Fibroblast of mammary gland (primary cell): ENCODE results near the gene DVL1.
"Not testable (repeated sequence)": the region's sequence is repeated elsewhere in the genome, so short reads cannot be mapped to it uniquely, and the experiment has no call there.

Source experiments
- DNase-seq: peaks from one replicate; pipeline ENCODE4 v3.0.0-alpha.2; 2010; ENCODE audit warnings: low read depth
- H3K4me3 ChIP-seq: 2 replicates; pipeline ENCODE4 v1.5.1; 2011; ENCODE audit warnings: low read depth, mild to moderate bottlenecking, low read length, moderate library complexity; ENCODE audit not compliant: control insufficient read depth
- CTCF ChIP-seq: conservative IDR thresholded peaks from 2 replicates; pipeline ENCODE4 v1.5.1; 2011; ENCODE audit warnings: low read depth, low read length, inconsistent platforms; ENCODE audit not compliant: control insufficient read depth, insufficient read depth

DVL1 gene

DNA sequence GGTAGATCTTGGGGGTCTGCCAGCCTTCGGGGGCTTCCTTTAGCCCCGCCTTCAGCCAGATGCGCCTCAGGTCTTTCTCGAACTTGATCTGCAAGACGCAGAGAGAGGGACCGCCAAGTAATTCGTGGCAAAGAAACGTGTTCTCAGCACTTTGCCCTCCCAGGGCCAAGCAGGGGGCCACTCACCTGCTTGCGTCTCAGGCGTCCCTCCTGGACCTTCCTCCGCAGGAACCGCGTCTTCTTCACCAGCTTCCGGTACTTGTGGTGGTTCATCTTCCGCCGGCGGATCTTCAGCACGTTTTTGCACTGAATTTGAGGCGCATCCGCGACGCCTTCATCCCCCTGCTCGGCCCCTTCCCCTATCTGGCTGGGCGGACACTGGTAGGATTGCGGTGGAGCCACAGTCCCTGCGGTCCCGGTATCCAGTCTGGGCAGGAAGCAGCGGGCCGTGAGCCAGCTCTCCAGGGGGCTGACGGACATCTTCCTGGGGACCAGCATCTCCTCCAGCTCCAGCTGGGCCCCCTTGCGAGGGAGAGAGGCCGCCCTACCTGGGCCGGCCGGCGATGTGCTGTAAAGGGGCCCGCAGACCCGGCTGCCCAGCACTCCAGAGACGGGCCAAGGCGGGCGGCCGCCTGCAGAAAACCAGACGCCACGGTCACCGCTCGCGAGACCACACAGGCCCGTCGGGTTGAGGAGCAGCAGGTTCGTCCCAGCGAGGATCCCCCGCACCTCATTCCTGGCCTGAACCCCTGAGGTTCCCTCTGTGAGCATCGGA, 24.8 kb upstream of the DVL1 start:
- no peak for DNase-seq
- H3K4me3 ChIP-seq: peak overlapping the region; percentile 79
- no peak for TF ChIP-seq CTCF

GRCh38 chr1:1373051-1373814, 24.0 kb upstream of the DVL1 start:
- DNase-seq: no peak
- H3K4me3 ChIP-seq: peak overlapping the region; percentile 79

DNA sequence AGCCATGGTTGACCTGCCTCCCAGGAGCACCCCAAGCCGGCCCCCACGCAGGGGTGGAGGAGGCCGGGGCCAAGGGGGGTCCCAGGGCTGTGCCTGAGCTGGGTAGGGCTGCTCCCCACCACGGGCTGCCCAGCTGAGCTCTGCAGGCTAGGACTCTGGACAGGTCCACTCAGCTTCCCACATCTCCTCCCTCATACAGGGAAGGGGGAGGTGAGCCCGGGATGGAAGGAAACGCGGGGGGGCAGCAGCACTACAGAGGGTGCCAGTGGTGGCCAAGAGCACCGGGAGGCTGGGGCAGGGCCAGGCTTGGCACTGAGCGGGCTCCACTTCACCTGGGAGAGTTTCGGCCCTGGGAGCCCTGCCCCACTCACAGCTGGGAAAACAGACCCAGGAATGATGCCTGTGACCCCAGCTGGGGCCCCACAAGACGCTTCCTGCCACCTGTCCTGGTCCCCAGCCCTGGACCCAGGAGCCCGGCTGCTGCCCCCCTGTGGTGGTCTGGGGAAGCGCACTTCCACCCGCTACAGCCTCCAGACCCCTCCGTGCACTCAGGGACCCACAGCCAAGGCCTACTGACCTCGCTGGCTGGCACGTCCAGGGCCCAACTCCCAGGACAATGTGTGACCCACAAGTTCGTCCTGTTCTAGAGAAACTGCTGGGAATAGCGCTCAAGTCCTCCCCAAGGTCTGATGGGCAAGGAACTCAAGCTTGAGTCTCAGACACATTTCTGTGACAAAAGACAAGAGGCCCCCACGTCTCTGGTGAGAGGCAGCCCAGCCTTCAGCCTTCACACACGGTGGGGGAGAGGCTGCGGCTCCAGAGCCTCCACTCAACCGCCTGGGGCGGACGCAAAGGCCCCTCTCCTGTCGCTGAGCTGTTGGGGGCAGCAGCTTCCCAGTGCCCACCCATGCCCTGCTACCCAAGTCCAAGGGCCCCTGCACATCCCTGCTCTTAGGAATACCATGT, 22.8 kb upstream of the DVL1 start:
- no peak overlapping the region for H3K4me3 ChIP-seq
- peak; percentile 76 for TF ChIP-seq CTCF
- DNase-seq: peak; percentile 44

More at GRCh38 chr1:1373051-1373814, 24.0 kb upstream of the DVL1 start:
- TF ChIP-seq CTCF: no peak

DNA sequence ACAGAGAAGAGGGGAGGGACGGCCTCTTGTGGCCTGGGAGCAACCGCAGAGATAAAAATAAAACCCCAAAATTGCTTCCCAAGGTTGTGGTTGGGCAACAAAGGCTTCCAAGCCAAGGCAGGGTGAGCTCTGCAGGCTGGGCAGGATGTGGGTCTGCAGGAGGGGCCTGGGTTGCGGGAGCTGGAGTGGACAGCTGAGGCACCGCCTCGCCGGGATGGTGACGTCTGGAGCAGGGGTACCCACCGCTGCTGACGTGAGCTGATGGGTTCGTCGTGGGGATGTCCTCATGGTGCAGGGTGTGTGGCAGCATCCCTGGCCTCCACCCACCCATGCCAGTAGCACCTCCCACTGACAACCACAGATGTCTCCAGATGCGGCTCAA, 22.1 kb upstream of the DVL1 start:
- no peak for TF ChIP-seq CTCF
- peak; percentile 56 for DNase-seq
- H3K4me3 ChIP-seq: no peak overlapping the region

GRCh38 chr1:1370771-1371300, 21.6 kb upstream of the DVL1 start:
- no peak for DNase-seq
- no peak overlapping the region for H3K4me3 ChIP-seq
- no peak for TF ChIP-seq CTCF

DNA sequence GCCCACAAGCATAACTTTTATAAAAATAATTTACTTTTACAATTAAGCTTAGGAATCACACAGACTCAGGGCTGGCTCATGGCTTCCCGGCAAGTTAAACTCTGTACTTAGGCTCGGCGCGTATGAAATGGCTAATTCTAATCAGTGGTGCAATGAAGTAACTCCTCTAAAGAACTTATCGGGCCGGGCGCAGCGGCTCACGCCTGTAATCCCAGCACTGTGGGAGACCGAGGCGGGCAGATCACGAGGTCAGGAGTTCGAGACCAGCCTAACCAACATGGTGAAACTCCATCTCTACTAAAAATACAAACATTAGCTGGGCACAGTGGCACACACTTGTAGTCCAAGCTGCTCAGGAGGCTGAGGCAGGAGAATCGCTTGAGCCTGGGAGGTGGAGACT, 20.9 kb upstream of the DVL1 start:
- not testable (repeated sequence) for DNase-seq, H3K4me3 ChIP-seq

DNA sequence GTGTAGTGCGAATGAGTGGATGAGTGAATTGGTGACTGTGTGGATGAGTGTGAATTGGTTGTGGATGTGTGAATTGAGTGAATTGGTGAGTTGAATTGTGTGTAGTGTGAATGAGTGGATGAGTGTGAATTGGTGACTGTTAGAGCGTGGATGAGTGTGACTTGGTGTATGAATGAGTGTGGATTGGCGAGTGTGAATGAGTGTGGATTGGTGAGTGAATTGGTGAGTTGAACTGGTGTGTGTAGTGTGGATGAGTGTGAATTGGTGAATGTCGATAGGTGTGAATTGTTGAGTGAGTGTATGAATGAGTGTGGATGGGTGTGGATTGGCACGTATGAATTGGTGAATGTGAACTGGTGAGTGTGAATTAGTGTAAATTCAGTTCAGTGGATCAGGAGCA, 18.1 kb upstream of the DVL1 start:
- TF ChIP-seq CTCF: no peak
- DNase-seq: no peak
- H3K4me3 ChIP-seq: no peak overlapping the region
